Endothelial cell of umbilical vein (primary cell): ENCODE results near the gene CTAG1A. TPM values are rescaled to one million over a fixed set of nuclear protein-coding genes. Genes with fewer than 3 reads are reported as not detected.
"Not testable (repeated sequence)": the region's sequence is repeated elsewhere in the genome, so short reads cannot be mapped to it uniquely, and the experiment has no call there.

ENCODE experiments used
- BruUV-seq: library from RNA; stranded (reverse); fragments of 400-500 nt; replicated peaks from 2 replicates; lab custom pipeline; 2021; lab: Mats Ljungman, UMichigan
- CTCF ChIA-PET: fragments of 300-600, 350-600 bp; sonication (Branson Sonifier 250); formaldehyde crosslinking; loops from one replicate; lab custom pipeline; 2021; ENCODE audit warnings: antibody characterized with exemption, inconsistent platforms; lab: Charles Lee
- POLR2A ChIA-PET: fragments of 300-600, 350-600 bp; sonication (Branson Sonifier 250); formaldehyde crosslinking; loops from one replicate; lab custom pipeline; 2021; ENCODE audit warnings: antibody characterized with exemption, inconsistent platforms; lab: Charles Lee
- DNase-seq: peaks from one replicate; pipeline ENCODE4 v3.0.0-alpha.2; 2011; ENCODE audit warnings: low read depth, low spot score
- FAIRE-seq: peaks from 2 replicates; lab custom pipeline; 2011; peaks lifted over from hg19 to GRCh38; lab: Jason Lieb, UNC
- H2AFZ ChIP-seq: 2 replicates; pipeline ENCODE4 v1.6.0; 2012; ENCODE audit warnings: low read depth, low read length, control low read depth, inconsistent platforms
- H3K27ac ChIP-seq: 2 replicates; pipeline ENCODE4 v1.5.1; 2011; ENCODE audit warnings: low read depth, mild to moderate bottlenecking, control low read depth, low read length, moderate library complexity; ENCODE audit not compliant: insufficient read depth
- H3K27me3 ChIP-seq, 2 experiments: 2 replicates each; pipeline versions ENCODE4 v1.6.0 to v1.6.1; 2011; ENCODE audit warnings: low read length in 2 of 2, mixed read lengths in 1 of 2; ENCODE audit not compliant: control insufficient read depth in 2 of 2, insufficient read depth in 2 of 2
- H3K36me3 ChIP-seq, 2 experiments: 2 replicates in 1 of 2; 3 replicates in 1 of 2; pipeline ENCODE4 v1.5.1; 2011; ENCODE audit warnings: low read length in 2 of 2, mild to moderate bottlenecking in 1 of 2, moderate library complexity in 1 of 2; ENCODE audit not compliant: control insufficient read depth in 2 of 2, insufficient read depth in 2 of 2; ENCODE audit errors: extremely low read depth in 1 of 2
- H3K4me1 ChIP-seq: 3 replicates; pipeline ENCODE4 v1.5.1; 2011; ENCODE audit warnings: mild to moderate bottlenecking, low read length; ENCODE audit not compliant: control insufficient read depth, insufficient read depth; ENCODE audit errors: extremely low read depth
- H3K4me2 ChIP-seq: 2 replicates; pipeline ENCODE4 v1.6.1; 2011; ENCODE audit warnings: low read length, control low read depth, mixed read lengths; ENCODE audit not compliant: insufficient read depth
- H3K4me3 ChIP-seq, 3 experiments: fragments of 200-600 bp in 1 of 3; sonication (generic), shearing (Covaris generic) in 1 of 3; replicated peaks in 1 of 3; 2 replicates each; pipeline ENCODE4 v1.5.1; 2011 to 2016; ENCODE audit warnings: control low read depth in 3 of 3, low read length in 3 of 3, mild to moderate bottlenecking in 2 of 3, inconsistent platforms in 1 of 3, low read depth in 1 of 3, moderate library complexity in 1 of 3; ENCODE audit not compliant: insufficient read depth in 1 of 3
- H3K79me2 ChIP-seq: 2 replicates; pipeline ENCODE4 v1.6.0; 2012; ENCODE audit warnings: low read length, inconsistent platforms; ENCODE audit not compliant: control insufficient read depth, insufficient read depth
- H3K9ac ChIP-seq: replicated peaks from 2 replicates; pipeline ENCODE3; 2011; ENCODE audit warnings: low read length, control low read depth; ENCODE audit not compliant: insufficient read depth; ENCODE audit errors: extremely low read depth
- H3K9me1 ChIP-seq: replicated peaks from 3 replicates; pipeline ENCODE4 v1.6.0; 2011; ENCODE audit warnings: mild to moderate bottlenecking, low read length; ENCODE audit not compliant: control insufficient read depth, insufficient read depth; ENCODE audit errors: extremely low read depth
- H3K9me3 ChIP-seq: replicated peaks from 2 replicates; pipeline ENCODE4 v1.5.1; 2012; ENCODE audit warnings: low read length, inconsistent platforms; ENCODE audit not compliant: control insufficient read depth, insufficient read depth
- H4K20me1 ChIP-seq: replicated peaks from 2 replicates; pipeline ENCODE3; 2011; ENCODE audit warnings: mild to moderate bottlenecking, low read length; ENCODE audit not compliant: control insufficient read depth, insufficient read depth; ENCODE audit errors: extremely low read depth
- dilution Hi-C: fragments of 300-500 bp; cut with MboI; formaldehyde crosslinking; loops from one replicate; pipeline ENCODE4 v1.15.0; 2019; ENCODE audit warnings: low sequenced_read_pairs; ENCODE audit not compliant: extremely low pct_ligation_motif_present
- intact Hi-C: fragments of 100-400 bp; cut with micrococcal nuclease; formaldehyde crosslinking; loops from one replicate; pipeline ENCODE4 v1.10.0; 2022
- polyA plus RNA-seq, 4 experiments: library from polyadenylated mRNA; depleted of rRNA in 3 of 4; stranded (reverse) in 3 of 4; unstranded in 1 of 4; fragments of >200 nt; gene quantifications; 2 replicates each; pipeline versions ENCODE4 v1.2.1 to v1.2.3, GENCODE V29; 2011 to 2012; ENCODE audit warnings: missing spikeins in 1 of 4
- total RNA-seq: library from RNA; stranded (reverse); gene quantifications from 2 replicates; pipeline ENCODE4 v1.2.3, GENCODE V29; 2021

The CTAG1A gene
- total and polyA plus RNA-seq, 2 donors (not counting 3 experiments of a cell fraction or from before 2014, with no cell fraction given), result not detected

DNA sequence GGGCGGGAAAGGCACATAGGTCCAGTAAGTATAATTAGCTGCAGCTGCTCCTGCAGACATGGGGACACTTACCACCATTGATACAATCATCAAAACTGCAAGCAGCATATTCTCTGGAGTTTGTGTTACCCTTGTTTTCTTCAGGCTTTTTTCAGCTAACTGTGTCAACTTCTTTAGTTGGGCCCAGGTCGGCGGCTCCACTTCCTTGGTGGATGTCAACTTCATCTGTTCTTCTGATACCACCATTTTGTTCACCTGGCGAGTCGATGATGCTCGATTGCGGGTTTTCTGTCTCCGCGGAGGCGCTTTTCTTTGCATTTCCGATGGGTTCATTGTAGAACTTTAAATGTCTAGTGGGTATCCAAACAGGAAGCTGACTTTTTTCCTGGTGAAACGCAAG, 26.2 kb downstream of the CTAG1A start:
- H3K4me2 ChIP-seq, H3K9me3 ChIP-seq, POLR2A ChIA-PET, DNase-seq, dilution Hi-C loops, BruUV-seq, H3K4me1 ChIP-seq, H3K9ac ChIP-seq, H3K4me3 ChIP-seq, intact Hi-C loops, H3K36me3 ChIP-seq, H3K79me2 ChIP-seq, FAIRE-seq, H4K20me1 ChIP-seq, H3K9me1 ChIP-seq, H2AFZ ChIP-seq, H3K27ac ChIP-seq, CTCF ChIA-PET, H3K27me3 ChIP-seq: not testable (repeated sequence)

GRCh38 chrX:154613586-154613985, 28.7 kb downstream of the CTAG1A start:
- H3K9ac ChIP-seq, H3K79me2 ChIP-seq, H3K27me3 ChIP-seq, H3K9me3 ChIP-seq, dilution Hi-C loops, H3K36me3 ChIP-seq, intact Hi-C loops, H3K9me1 ChIP-seq, CTCF ChIA-PET, BruUV-seq, H3K4me2 ChIP-seq, H3K4me1 ChIP-seq, DNase-seq, H4K20me1 ChIP-seq, POLR2A ChIA-PET, H3K27ac ChIP-seq, H2AFZ ChIP-seq, H3K4me3 ChIP-seq: not testable (repeated sequence)
- FAIRE-seq, result peak; percentile 71

DNA sequence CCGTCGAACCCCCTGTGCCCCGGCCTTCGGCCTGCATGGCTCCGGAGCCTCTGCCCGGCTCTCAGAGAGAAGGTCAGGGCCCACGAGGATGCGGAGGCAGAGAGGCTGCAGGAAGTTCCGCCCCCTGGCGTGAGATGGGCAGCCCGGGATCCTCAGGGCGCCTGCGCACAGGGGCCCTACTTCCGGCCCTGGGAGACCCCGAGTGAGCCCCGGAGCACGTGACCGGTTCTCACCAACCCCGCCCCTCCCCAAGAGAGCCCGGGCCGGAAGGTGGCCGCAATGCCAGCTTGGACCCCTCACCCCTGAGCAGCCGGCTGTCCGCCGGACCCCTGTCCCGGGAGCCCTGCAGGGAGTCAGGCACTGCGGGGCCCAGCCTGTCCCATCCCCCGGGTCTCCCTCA, 34.2 kb downstream of the CTAG1A start, which contains the start of gene CTAG1B:
CTAG1B (minus strand) TSS at position 101 of the 400 bp plus-strand sequence; CDS start at position 37, 64 bp downstream.
- dilution Hi-C loops, BruUV-seq, H3K36me3 ChIP-seq, H3K9me1 ChIP-seq, H4K20me1 ChIP-seq, H3K27me3 ChIP-seq, H3K79me2 ChIP-seq, H2AFZ ChIP-seq, intact Hi-C loops, FAIRE-seq, H3K27ac ChIP-seq, H3K9ac ChIP-seq, POLR2A ChIA-PET, H3K9me3 ChIP-seq, H3K4me3 ChIP-seq, H3K4me2 ChIP-seq, CTCF ChIA-PET, H3K4me1 ChIP-seq, DNase-seq: not testable (repeated sequence)

DNA sequence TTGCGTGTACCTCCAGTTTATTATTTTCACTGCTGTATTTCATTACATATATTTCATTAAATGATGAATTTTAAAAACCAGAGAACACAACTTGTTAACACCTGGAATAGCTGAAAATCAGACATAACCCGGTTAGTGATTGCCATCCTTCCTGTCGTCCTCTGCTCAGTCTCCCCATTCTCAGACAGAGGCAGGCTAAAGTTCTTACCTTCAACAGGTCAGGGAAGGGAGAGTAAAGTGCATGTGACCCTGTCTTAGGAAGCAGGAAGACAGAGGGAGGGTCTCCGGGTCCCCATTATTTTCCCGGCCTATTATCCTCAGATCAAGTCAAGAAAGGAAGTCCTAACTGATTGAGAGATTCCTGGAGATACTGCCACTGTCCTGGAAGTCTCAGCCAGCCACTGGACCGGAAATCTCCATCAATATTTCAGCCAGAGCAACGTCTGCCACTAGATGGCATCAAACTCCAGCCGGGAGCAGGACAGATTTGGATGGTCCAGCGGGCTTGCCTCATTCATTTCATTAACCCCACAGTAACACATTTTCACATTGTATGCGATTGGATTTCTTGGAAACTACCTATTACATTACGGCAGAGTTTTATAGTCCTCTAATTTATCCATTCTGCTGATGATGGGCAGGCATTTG, 36.0 kb downstream of the CTAG1A start:
- dilution Hi-C loops, CTCF ChIA-PET, H3K4me1 ChIP-seq, POLR2A ChIA-PET, DNase-seq, H4K20me1 ChIP-seq, H3K4me3 ChIP-seq, H3K4me2 ChIP-seq, H3K9me3 ChIP-seq, intact Hi-C loops, H3K9me1 ChIP-seq, H3K36me3 ChIP-seq, H2AFZ ChIP-seq, BruUV-seq, H3K9ac ChIP-seq, H3K79me2 ChIP-seq, H3K27ac ChIP-seq, H3K27me3 ChIP-seq: not testable (repeated sequence)
- peak; percentile 99 for FAIRE-seq
